Activated CD4-positive, CD25-positive, alpha-beta regulatory T cell treated with anti-CD3 and anti-CD28 coated beads, Interleukin-2, amount 50 U/mL, for 16 hours (primary cell): ENCODE measurements around the gene MARCHF7.
"Not testable (repeated sequence)": the region's sequence is repeated elsewhere in the genome, so short reads cannot be mapped to it uniquely, and the experiment has no call there.

Experiments
- DNase-seq: peaks from one replicate; pipeline ENCODE4 v3.0.0-alpha.2; 2020; ENCODE audit warnings: low read depth, low spot score

MARCHF7 gene, protein sequence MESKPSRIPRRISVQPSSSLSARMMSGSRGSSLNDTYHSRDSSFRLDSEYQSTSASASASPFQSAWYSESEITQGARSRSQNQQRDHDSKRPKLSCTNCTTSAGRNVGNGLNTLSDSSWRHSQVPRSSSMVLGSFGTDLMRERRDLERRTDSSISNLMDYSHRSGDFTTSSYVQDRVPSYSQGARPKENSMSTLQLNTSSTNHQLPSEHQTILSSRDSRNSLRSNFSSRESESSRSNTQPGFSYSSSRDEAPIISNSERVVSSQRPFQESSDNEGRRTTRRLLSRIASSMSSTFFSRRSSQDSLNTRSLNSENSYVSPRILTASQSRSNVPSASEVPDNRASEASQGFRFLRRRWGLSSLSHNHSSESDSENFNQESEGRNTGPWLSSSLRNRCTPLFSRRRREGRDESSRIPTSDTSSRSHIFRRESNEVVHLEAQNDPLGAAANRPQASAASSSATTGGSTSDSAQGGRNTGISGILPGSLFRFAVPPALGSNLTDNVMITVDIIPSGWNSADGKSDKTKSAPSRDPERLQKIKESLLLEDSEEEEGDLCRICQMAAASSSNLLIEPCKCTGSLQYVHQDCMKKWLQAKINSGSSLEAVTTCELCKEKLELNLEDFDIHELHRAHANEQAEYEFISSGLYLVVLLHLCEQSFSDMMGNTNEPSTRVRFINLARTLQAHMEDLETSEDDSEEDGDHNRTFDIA

DNA sequence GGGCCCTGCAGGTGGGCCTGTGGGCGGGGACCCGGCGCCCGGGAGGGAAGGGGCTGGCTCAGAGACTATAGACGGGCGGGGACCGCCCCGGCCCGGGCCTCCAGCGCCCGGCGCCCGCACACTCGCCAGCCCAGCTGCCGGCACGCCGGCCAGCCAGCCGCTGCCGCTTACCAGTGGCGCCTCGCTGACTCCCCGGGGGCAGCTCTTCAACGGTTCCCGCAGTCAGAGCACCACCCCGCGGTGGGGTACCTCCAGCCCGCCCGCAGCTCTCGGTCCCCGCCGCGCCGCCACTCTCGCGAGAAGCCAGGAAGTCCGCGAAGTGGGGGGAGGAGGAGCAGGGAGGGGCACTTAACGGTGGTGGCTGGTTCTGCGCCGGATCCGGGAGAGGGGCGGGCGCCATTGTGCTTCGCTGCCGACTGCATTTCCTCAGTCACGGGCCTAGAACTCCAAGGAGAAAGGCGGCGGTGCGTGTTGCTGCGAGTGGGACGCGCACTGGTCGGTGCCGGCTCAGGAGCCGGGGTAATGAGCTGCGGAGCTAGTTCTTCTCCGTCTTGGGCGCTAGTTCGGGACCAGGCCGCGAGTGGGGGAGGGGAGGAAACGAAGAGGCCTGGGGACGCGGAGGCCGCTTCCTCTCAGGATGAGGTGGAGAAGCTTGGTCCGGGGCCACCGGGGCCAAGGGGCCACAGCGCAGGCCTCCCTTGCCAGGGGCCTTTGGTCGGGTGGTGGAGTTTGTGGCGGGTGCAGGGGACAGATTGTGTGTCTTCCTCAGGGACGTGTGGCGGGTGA is at the start of gene MARCHF7:
TSS of gene MARCHF7 (plus strand) at position 364 of the 786 bp plus-strand sequence. CDS start 16,517 bp downstream, outside the sequence.
- DNase-seq = peak; percentile 95

DNA sequence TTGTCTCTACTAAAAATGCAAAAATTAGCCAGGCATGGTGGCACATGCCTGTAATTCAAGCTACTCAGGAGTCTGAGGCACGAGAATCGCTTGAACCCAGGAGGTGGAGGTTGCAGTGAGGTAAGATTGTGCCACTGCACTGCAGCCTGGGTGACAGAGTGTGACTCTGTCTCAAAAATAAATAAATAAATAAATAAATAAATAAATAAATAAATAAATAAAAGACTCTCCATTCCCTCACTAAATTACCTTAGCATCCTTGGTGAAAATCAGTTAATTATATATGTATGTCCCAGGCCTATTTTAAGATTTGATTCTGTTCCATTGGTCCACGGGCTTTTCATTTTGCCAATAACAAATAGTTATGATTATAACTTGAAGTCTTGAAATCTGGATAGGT is 44.9 kb upstream of the MARCHF7 start:
- DNase-seq = not testable (repeated sequence)

- DNase-seq = no peak
Measured at GRCh38 chr2:159671047-159671446, 41.3 kb upstream of the MARCHF7 start.

DNA sequence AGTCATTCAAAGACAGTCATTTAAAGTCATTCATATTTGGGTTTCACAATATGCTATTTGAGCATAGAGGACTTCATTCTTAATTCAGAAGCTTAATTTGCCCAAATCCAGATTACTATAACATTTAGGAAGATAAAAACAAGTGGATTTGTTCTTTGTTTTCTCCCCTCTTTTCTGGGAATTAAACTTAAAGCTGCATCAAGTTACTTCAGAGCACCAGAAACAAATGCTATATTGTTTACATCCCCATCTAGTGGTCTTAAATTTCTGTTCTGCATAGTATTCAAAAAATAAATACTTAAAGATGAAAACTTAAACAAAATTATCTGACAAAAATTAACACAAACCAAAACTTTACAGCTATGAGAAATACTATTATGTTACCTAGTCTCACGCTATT is 34.7 kb upstream of the MARCHF7 start:
- no peak for DNase-seq

DNA sequence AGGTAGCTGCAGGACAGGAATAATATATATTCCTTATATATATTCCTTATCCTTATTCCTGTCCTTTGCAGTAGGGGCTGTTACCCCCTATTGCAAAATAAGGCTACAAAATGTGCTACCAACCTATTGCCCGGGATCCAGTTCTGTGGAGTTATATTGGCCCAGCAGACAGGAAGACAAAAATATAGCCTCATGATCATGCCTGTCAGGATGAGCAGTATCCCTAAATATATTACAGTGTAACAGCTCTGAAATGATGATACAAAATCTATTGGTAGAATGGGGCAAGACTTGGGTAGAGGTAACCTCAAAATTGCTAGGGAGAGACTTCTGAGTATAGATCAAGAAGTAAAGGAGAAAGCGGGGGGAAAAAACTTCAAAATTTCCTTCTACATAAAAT is 31.6 kb upstream of the MARCHF7 start:
- no peak for DNase-seq

DNA sequence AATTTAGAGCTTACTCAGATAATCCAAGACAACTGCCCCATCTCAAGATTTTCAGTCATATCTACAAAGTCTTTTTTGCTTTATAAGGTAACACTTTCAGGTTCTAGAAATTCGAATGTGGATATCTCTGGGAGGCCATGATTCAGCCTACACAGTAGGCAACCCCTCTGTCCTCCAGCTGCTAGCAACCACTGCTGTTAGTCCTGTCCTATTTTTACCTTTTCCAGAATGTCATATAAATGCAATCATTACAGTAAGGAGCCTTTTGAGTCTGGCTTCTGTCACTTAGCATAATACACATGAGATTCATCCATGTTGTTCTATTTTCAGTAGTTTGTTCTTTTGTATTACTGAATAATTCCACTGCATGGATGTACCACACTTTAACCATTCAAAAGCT is 28.5 kb upstream of the MARCHF7 start:
- no peak for DNase-seq

DNA sequence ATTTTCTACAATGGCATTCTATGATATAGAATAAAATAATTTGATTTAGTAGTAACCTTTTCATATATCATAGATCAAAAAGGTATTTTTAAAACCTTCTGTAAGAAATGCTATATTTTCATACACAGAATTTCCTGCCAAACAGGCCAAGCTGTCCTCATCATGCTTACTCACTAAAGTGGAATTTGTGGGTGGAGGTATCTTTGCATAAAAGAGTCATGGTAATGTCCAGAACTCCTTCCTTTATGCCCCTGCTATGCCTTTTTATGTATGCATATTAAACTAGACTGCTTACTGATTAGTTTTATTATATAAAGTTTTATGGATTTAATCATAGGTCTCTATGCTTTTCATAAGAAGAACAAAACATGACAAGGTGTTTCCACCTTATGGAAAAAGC is 27.5 kb upstream of the MARCHF7 start:
- DNase-seq = no peak

GRCh38 chr2:159694500-159695040 is 17.7 kb upstream of the MARCHF7 start:
- no peak for DNase-seq

- DNase-seq = no peak
Measured at GRCh38 chr2:159695795-159696448, 16.4 kb upstream of the MARCHF7 start.

DNA sequence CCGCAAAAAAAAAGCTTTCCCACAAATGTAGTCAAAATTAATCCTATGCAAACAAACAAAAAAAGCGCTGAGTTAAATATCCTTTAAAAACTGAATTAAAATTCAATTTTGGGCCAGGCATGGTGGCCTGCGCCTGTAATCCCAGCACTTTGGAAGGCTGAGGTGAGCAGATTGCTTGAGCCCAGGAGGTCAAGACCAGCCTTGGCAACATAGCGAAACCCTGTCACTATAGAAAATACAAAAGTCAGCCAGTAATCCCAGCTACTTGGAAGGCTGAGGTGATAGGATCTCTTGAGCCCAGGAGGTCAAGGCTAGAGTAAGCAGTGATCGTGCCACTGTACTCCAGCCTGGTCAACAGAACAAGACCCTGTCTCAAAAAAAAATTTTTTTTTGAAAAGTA is 8.8 kb upstream of the MARCHF7 start:
- DNase-seq = no peak

- no peak for DNase-seq
Measured at GRCh38 chr2:159706385-159706980, 5.8 kb upstream of the MARCHF7 start.

DNA sequence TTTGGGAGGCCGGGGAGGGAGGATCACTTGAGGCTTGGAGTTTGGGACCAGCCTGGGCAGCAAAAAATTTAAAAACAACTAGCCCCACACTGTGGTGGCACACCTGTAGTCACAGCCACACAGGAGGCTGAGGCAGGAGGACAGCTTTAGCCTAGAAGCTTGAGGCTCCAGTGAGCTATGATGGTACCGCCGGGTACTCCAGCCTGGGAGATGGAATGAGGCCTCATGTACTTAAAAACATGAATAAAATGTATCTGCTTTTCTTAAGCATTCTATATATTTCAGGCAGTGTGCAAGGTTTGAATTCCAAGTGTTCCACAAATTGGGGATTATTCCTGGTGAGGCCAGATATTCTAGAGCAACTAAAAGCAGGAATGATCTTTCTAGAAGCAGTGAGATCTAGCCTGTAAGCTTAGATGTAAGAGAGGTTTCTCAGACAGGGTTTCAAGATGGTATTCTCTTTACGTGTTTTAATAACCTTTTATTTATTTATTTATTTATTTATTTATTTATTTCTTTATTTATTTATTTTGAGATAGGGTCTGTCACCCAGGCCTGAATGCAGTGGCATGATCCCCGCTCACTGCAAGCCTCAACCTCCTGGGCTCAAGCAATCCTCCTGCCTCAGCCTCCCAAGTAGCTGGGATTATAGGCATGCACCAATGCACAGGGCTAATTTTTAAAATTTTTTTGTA is 4.1 kb upstream of the MARCHF7 start:
- DNase-seq = no peak

DNA sequence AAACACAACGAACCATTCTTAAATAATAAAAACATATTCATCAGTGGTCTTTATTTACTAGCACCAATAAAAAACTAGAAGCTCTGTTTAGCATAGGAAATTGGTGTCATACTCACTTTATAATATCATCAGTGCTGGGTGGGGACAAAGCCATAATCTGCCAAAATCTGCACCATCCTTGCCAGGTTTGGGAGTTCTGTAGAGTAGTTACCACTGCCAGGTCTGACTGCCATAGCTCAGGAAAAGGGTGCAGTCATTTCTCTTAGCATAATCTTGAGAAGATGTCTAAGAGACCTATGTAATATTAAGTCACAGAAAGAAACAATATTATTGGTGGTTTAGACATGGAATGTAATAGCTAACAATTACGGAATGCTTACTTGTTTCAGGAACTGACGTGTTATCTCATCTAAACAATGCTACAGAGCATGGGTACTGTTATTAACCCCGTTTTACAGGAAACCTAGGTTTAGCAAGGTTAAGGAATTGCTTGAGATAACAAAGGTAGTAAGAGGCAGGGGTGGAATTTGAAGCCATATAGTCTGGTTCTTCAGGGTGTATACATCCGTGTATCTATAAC is 1.6 kb upstream of the MARCHF7 start:
- DNase-seq = no peak

DNA sequence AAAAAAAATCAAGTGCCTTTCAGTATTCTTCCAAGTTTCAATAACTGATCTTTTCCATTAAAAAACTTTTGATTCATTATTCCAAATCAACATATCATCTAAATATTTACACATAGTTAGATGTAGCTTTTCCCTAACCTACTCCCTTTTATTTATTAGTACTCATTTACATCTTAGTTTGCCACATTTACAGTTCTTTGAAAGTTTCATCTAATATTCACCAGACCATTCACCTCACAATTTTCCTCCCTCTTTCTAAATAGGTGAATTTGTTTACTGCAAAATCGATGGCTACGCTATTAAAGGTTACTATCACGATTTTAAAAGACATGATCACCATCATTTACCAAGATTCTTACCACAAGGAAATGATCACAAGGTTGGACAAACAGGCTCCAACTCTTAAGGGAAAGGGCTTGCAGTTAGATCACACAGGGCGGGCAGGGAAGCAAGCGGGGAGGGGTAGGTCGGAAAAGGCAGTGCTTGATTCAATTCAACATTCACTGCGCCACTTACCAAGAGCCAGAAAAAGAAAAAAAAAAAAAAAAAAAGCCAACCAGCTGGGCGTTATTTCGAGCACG is 654 bp upstream of the MARCHF7 start:
- no peak for DNase-seq

DNA sequence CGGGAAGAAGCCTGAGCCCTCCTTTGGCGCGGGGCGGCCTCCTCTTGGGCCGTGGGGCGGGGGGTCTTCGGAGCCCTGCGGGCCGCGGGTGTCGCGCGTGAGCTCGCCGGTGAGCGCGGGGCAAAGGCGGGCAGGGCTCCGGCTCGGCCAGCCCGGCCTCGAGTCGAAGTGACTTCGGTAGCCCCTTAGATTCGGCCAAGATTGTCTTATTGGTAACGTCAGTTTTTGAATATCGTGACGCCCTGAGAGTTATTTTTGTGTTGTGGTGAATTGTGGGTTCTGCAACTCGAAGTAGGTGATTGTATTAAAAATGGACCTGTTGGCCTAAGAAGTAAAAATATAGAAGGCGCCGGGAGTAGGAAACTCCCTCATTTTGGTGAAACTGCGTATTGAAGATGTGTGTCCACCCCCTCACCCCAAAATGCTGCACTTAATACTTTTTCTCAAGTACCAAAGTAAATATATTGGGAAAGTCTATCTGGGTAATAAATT is 669 bp downstream of the MARCHF7 start:
- no peak for DNase-seq

- DNase-seq = no peak
Measured at GRCh38 chr2:159713631-159714246, 1.4 kb downstream of the MARCHF7 start.

GRCh38 chr2:159714247-159714930 is 2.1 kb downstream of the MARCHF7 start:
- DNase-seq = no peak

DNA sequence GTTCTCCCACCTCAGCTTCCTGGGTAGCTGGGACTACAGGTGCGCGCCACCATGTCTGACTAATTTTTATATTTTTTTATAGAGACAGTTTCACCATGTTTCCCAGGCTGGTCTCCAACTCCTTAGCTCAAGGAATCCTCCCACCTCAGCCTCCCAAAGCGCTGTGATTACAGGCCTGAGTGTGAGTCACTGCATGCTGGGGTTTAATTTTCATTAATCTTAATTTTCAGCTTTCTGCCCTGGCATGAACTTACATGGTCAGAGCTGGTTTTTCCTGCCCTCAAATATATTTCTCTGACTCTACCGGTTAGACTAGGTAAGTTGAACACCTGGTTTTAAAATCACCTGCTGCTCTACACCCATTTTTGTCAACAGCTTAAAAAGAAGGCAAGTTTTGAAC is 3.1 kb downstream of the MARCHF7 start:
- DNase-seq = no peak
